HG03442 (cell line): Measurements from ENCODE around the gene GSK3B.
A peak's percentile ranks its signal among the peaks of the same experiment; 100 is the strongest.

Source experiments
- ATAC-seq: cut with Tn5 transposase; IDR thresholded peaks from one replicate; pipeline ENCODE4 v1.9.1; 2021; ENCODE audit warnings: mild to moderate bottlenecking, moderate library complexity; ENCODE audit not compliant: unreplicated experiment

The GSK3B gene

GRCh38 chr3:119950666-119951325, 143.5 kb downstream of the GSK3B start:
- no peak for ATAC-seq

- ATAC-seq: no peak
These were observed 149.0 kb downstream of the GSK3B start for GRCh38 chr3:119945291-119945690.

GRCh38 chr3:119944091-119944490, 150.2 kb downstream of the GSK3B start:
- ATAC-seq: no peak

GRCh38 chr3:119939077-119939476, 155.2 kb downstream of the GSK3B start:
- no peak for ATAC-seq

- ATAC-seq: peak; percentile 97
These were observed 157.0 kb downstream of the GSK3B start for GRCh38 chr3:119937229-119937628.

- ATAC-seq: no peak
These were observed 160.0 kb downstream of the GSK3B start for GRCh38 chr3:119934249-119934648.

GRCh38 chr3:119933207-119933606, 161.0 kb downstream of the GSK3B start:
- no peak for ATAC-seq

GRCh38 chr3:119930286-119930685, 164.0 kb downstream of the GSK3B start:
- no peak for ATAC-seq

- ATAC-seq: no peak
These were observed 167.1 kb downstream of the GSK3B start for GRCh38 chr3:119927190-119927589.

GRCh38 chr3:119924111-119925094, 169.8 kb downstream of the GSK3B start:
- ATAC-seq: no peak

- ATAC-seq: no peak
These were observed 175.0 kb downstream of the GSK3B start for GRCh38 chr3:119918992-119919933.

GRCh38 chr3:119913021-119913420, 181.2 kb downstream of the GSK3B start:
- ATAC-seq: no peak

- no peak for ATAC-seq
These were observed 182.0 kb downstream of the GSK3B start for GRCh38 chr3:119912220-119912619.

- ATAC-seq: peak; percentile 63
These were observed 182.5 kb downstream of the GSK3B start for GRCh38 chr3:119911748-119912147.

GRCh38 chr3:119902061-119902460, 192.2 kb downstream of the GSK3B start:
- ATAC-seq: no peak

GRCh38 chr3:119901148-119901547, 193.1 kb downstream of the GSK3B start:
- no peak for ATAC-seq

- no peak for ATAC-seq
These were observed 195.1 kb downstream of the GSK3B start for GRCh38 chr3:119899192-119899511.

- ATAC-seq: no peak
These were observed 195.6 kb downstream of the GSK3B start for GRCh38 chr3:119898478-119899191.

- ATAC-seq: no peak
These were observed 200.1 kb downstream of the GSK3B start for GRCh38 chr3:119894195-119894594.

- ATAC-seq: no peak
These were observed 200.5 kb downstream of the GSK3B start for GRCh38 chr3:119893769-119894168.
